Panc1 (cell line): ENCODE data around the gene AURKB. TPM values are rescaled to one million over a fixed set of nuclear protein-coding genes. Genes with fewer than 3 reads are reported as not detected.

Source experiments
- ATAC-seq: fragments of 200-7000 bp; cut with Tn5 transposase; 2 replicates; pipeline ENCODE4 v1.9.1; 2020; ENCODE audit warnings: mild to moderate bottlenecking, moderate library complexity
- BruUV-seq: library from RNA; stranded (reverse); fragments of 400-500 nt; replicated peaks from 2 replicates; lab custom pipeline; 2021; lab: Mats Ljungman, UMichigan
- CTCF ChIA-PET: fragments of 300-600 bp; sonication (Branson Sonifier 250); formaldehyde crosslinking; loops from one replicate; lab custom pipeline; 2022; ENCODE audit warnings: antibody characterized with exemption; lab: Charles Lee
- POLR2A ChIA-PET: fragments of 300-600 bp; sonication (Branson Sonifier 250); formaldehyde crosslinking; loops from one replicate; lab custom pipeline; 2022; ENCODE audit warnings: antibody characterized with exemption; lab: Charles Lee
- DNase-seq: peaks from one replicate; pipeline ENCODE4 v3.0.0-alpha.2; 2010; ENCODE audit warnings: low read depth, low spot score
- H3K27ac ChIP-seq: 2 replicates; pipeline ENCODE4 v1.5.1; 2011; ENCODE audit warnings: mild to moderate bottlenecking, low read length, inconsistent platforms
- H3K27me3 ChIP-seq: fragments of 200-500 bp; sonication (Bioruptor generic); 2 replicates; pipeline ENCODE4 v1.6.0; 2014; ENCODE audit warnings: low read length, inconsistent platforms; ENCODE audit not compliant: control insufficient read depth, insufficient read depth
- H3K36me3 ChIP-seq: fragments of 200-500 bp; sonication (Bioruptor generic); 2 replicates; pipeline ENCODE4 v1.5.1; 2014; ENCODE audit warnings: inconsistent platforms, mild to moderate bottlenecking, low read length, moderate library complexity; ENCODE audit not compliant: control insufficient read depth, insufficient read depth
- H3K4me1 ChIP-seq: 2 replicates; pipeline ENCODE4 v1.5.1; 2011; ENCODE audit warnings: inconsistent platforms, mild to moderate bottlenecking, low read length, moderate library complexity; ENCODE audit not compliant: control insufficient read depth, insufficient read depth
- H3K4me3 ChIP-seq, 2 experiments: 2 replicates each; pipeline ENCODE4 v1.5.1; 2011 to 2012; ENCODE audit warnings: low read depth in 2 of 2, low read length in 2 of 2, mild to moderate bottlenecking in 2 of 2, inconsistent platforms in 1 of 2, moderate library complexity in 1 of 2
- H3K9me3 ChIP-seq: fragments of 200-500 bp; sonication (Bioruptor generic); 2 replicates; pipeline ENCODE4 v1.5.1; 2014; ENCODE audit warnings: low read depth, mild to moderate bottlenecking, inconsistent platforms, low read length, moderate library complexity; ENCODE audit not compliant: control insufficient read depth, insufficient read depth
- CTCF ChIP-seq: fragments of 450-650 bp; IDR thresholded peaks from 2 replicates; pipeline ENCODE4 v1.5.1; 2017; ENCODE audit warnings: mild to moderate bottlenecking
- POLR2AphosphoS5 ChIP-seq: IDR thresholded peaks from 2 replicates; pipeline ENCODE4 v1.6.1; 2012; ENCODE audit warnings: mild to moderate bottlenecking, low read depth, low read length, moderate library complexity
- REST ChIP-seq, 2 experiments: IDR thresholded peaks; 2 replicates each; pipeline ENCODE4 v1.6.1; 2011 to 2012; ENCODE audit warnings: low read depth in 2 of 2, control low read depth in 1 of 2, low read length in 1 of 2, mild to moderate bottlenecking in 1 of 2, moderate library complexity in 1 of 2; ENCODE audit not compliant: insufficient read depth in 1 of 2
- SIN3A ChIP-seq: IDR thresholded peaks from 2 replicates; pipeline ENCODE4 v1.6.1; 2012; ENCODE audit warnings: low read depth, mild to moderate bottlenecking, low read length, moderate library complexity, borderline replicate concordance; ENCODE audit not compliant: insufficient read depth
- TCF7L2 ChIP-seq: IDR thresholded peaks from 2 replicates; pipeline ENCODE4 v1.6.1; 2011; ENCODE audit warnings: mild to moderate bottlenecking, low read depth, low read length, inconsistent platforms
- in situ Hi-C: cut with HindIII; loops from 2 replicates; pipeline ENCODE4 v1.10.0; 2016; ENCODE audit warnings: low sequenced_read_pairs, low pct_unique_long_range_greater_than_20kb
- intact Hi-C: fragments of 100-400 bp; cut with micrococcal nuclease; formaldehyde crosslinking; loops from one replicate; pipeline ENCODE4 v1.10.0; 2022; ENCODE audit not compliant: unreplicated experiment
- total RNA-seq: library from RNA; stranded (reverse); gene quantifications from one replicate; pipeline ENCODE4 v1.2.1, GENCODE V29; 2021; ENCODE audit not compliant: unreplicated experiment

Gene AURKB
- total RNA-seq, 1 experiment from 2014 or later, result 85.8 TPM

- Histone ChIP-seq H3K27me3 (no peaks in the 10 kb centered on the region), H3K27ac (no peak overlapping the region), H3K4me3 (no peak overlapping the region), H3K36me3 (peaks cover 2% of the 10 kb centered on the region; the same call in 1 of the 2 replicates), H3K9me3 (no peaks in the 10 kb centered on the region), H3K4me1 (no peaks in the 10 kb centered on the region)
- TF ChIP-seq REST (IDR thresholded peaks at IDR 0.05; ENCODE audit: insufficient read depth in 1 of 2, low read depth in 2 of 2, low read length in 1 of 2) (no peak), POLR2AphosphoS5 (no peak), SIN3A (no peak), TCF7L2 (no peak), CTCF (no peak)
- ATAC-seq (no peak), DNase-seq (no peak)
- in situ Hi-C loops (no loop called here), intact Hi-C loops (no loop called here)
- POLR2A ChIA-PET, result no interaction called here
- no TSS peak for BruUV-seq
- CTCF ChIA-PET, result interaction anchor here (0.6 kb wide), 1 partner anchor 149 kb away, joined by 3 read pairs; no protein-coding TSS in a partner anchor
Observed at GRCh38 chr17:8243827-8244226, 33.5 kb upstream of the AURKB start.

- no peaks in the 10 kb centered on the region for H3K9me3 ChIP-seq
- no peak overlapping the region for H3K4me3 ChIP-seq
- no peak for DNase-seq
- H3K27me3 ChIP-seq, result no peaks in the 10 kb centered on the region
- intact Hi-C loops (no loop called here), in situ Hi-C loops (no loop called here)
- no peak overlapping the region for H3K27ac ChIP-seq
- TF ChIP-seq REST (IDR thresholded peaks at IDR 0.05; ENCODE audit: insufficient read depth in 1 of 2, low read depth in 2 of 2, low read length in 1 of 2) (no peak), CTCF (no peak), POLR2AphosphoS5 (no peak), TCF7L2 (no peak), SIN3A (no peak)
- ATAC-seq, result no peak
- CTCF ChIA-PET, result no interaction called here
- POLR2A ChIA-PET, result no interaction called here
- no peaks in the 10 kb centered on the region for H3K4me1 ChIP-seq
- H3K36me3 ChIP-seq, result peaks cover 8% of the 10 kb centered on the region; the same call in 1 of the 2 replicates
- BruUV-seq, result no TSS peak
Observed at GRCh38 chr17:8237886-8238285, 27.5 kb upstream of the AURKB start.
